ENCODE results near the gene MYL5. TPM values are rescaled to one million over a fixed set of nuclear protein-coding genes. Genes with fewer than 3 reads are reported as not detected.

Gene MYL5
- total and polyA plus RNA-seq, 2 of the 13 experiments (the other 11 are each of a cell fraction or from before 2014, with no cell fraction given): 6.5 to 16.0 TPM

GRCh38 chr4:700587-701264, 26.4 kb downstream of the MYL5 start (continued):
- TF ChIP-seq TIGD3 (CRISPR knock-in tag; IDR thresholded peaks at IDR 0.05; ENCODE audit: borderline replicate concordance) (no peak), ZNF574 (CRISPR knock-in tag; IDR thresholded peaks at IDR 0.05) (no peak), ZNF580 (CRISPR knock-in tag; IDR thresholded peaks at IDR 0.05; ENCODE audit: borderline replicate concordance, low read depth) (no peak), ZNF772 (CRISPR knock-in tag; IDR thresholded peaks at IDR 0.05) (no peak), NFKBIZ (CRISPR knock-in tag; IDR thresholded peaks at IDR 0.05) (0 out of 2 replicates have a peak, but pooled peaks have one; percentile 28), JARID2 (CRISPR knock-in tag; IDR thresholded peaks at IDR 0.05; ENCODE audit: insufficient replicate concordance) (no peak), KLF15 (CRISPR knock-in tag; IDR thresholded peaks at IDR 0.05; ENCODE audit: borderline replicate concordance) (no peak), MED1 (CRISPR knock-in tag; IDR thresholded peaks at IDR 0.05) (0 out of 2 replicates have a peak, but pooled peaks have one; percentile 14), SMARCE1 (IDR thresholded peaks at IDR 0.05; ENCODE audit: borderline replicate concordance) (no peak), MAFG (CRISPR knock-in tag; IDR thresholded peaks at IDR 0.05) (no peak), ZNF687 (CRISPR knock-in tag; IDR thresholded peaks at IDR 0.05) (peak; percentile 75), STAG1 (CRISPR knock-in tag; IDR thresholded peaks at IDR 0.05) (peak; percentile 83), ZBTB26 (CRISPR knock-in tag; IDR thresholded peaks at IDR 0.05; ENCODE audit: borderline replicate concordance) (peak; percentile 37; the same call in 1 of the 2 replicates), ZNF367 (CRISPR knock-in tag; IDR thresholded peaks at IDR 0.05; ENCODE audit: borderline replicate concordance) (no peak), PCBP1 (IDR thresholded peaks at IDR 0.05; ENCODE audit: borderline replicate concordance, low read depth, low read length) (no peak), CREBL2 (CRISPR knock-in tag; IDR thresholded peaks at IDR 0.05; ENCODE audit: borderline replicate concordance) (no peak), ZMYM4 (CRISPR knock-in tag; IDR thresholded peaks at IDR 0.05) (no peak), CCDC6 (CRISPR knock-in tag; IDR thresholded peaks at IDR 0.05) (no peak), MAX (IDR thresholded peaks at IDR 0.05) (peak; percentile 80)
